ENCODE data around the gene APOO. TPM values are rescaled to one million over a fixed set of nuclear protein-coding genes. Genes with fewer than 3 reads are reported as not detected.
"Not testable (repeated sequence)": the region's sequence is repeated elsewhere in the genome, so short reads cannot be mapped to it uniquely, and the experiment has no call there.

APOO gene
- total and polyA plus RNA-seq, 7 experiments from 2014 or later, result 5.4 to 21.2 (median 13.9) TPM

DNA sequence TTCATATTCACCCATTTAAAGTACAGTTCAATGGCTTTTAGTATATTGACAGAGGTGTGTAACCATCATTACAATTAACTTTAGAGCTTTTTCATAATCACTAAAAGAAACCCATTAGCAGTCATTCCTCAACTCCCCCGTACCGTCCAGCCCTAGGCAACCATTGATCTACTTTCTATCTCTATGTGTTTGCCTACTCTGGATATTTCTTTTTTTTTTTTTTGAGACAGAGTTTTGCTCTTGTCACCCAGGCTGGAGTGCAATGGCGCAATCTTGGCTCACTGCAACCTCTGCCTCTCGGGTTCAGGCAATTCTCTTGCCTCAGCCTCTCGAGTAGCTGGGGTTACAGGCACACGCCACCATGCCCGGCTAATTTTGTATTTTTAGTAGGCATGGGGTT is 48.5 kb downstream of the APOO start:
- H3K4me3 ChIP-seq (ENCODE audit: low read length); CTCF ChIA-PET; DNase-seq; H3K4me1 Mint-ChIP-seq; intact Hi-C loops (cut with micrococcal nuclease); H3K27me3 Mint-ChIP-seq; ATAC-seq; H3K4me1 ChIP-seq (ENCODE audit: control insufficient read depth in 2 of 2, insufficient read depth in 2 of 2, low read length in 2 of 2); H3K9me3 Mint-ChIP-seq; H3K27ac Mint-ChIP-seq; H3K36me3 ChIP-seq (ENCODE audit: control insufficient read depth in 2 of 3, insufficient read depth in 3 of 3, low read length in 3 of 3); H3K9me3 ChIP-seq (ENCODE audit: control insufficient read depth in 2 of 3, low read length in 3 of 3); H3K27me3 ChIP-seq (ENCODE audit: control insufficient read depth in 2 of 2, insufficient read depth in 2 of 2, low read length in 2 of 2); H3K4me3 Mint-ChIP-seq; H3K27ac ChIP-seq (ENCODE audit: low read depth, low read length): not testable (repeated sequence)
- POLR2A ChIA-PET, result interaction anchor here (0.7 kb wide), 1 partner anchor 107 kb away, joined by 4 read pairs; no protein-coding TSS in a partner anchor
- peaks cover 0 to 16% (median 10%) of the 10 kb centered on the region in 5 donors for H3K36me3 Mint-ChIP-seq

DNA sequence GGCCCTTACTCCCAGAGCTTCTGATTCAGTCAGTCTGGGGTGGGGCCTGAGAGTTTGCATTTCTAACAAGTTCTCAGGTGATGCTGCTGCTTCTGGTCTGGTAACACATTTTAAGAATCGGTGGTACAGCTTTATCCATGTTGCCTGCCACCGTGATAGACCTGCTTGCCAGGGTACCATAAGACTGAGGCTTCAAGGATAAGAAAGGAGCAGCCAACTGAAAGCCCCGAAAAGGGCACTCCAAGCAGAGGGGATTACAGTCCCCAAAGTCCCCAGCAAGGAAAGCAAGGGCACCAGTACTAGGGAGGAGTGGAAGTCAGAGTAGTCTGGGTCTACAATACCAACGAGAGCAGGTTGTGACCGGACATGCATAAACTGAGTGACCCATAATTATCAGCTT is 49.8 kb downstream of the APOO start:
- Histone ChIP-seq H3K27ac (ENCODE audit: low read depth, low read length) (no peak overlapping the region), H3K9me3 (ENCODE audit: control insufficient read depth in 2 of 3, low read length in 3 of 3) (no peaks in the 10 kb centered on the region), H3K4me3 (ENCODE audit: low read length) (no peak overlapping the region), H3K4me1 (ENCODE audit: control insufficient read depth in 2 of 2, insufficient read depth in 2 of 2, low read length in 2 of 2) (no peaks in the 10 kb centered on the region), H3K36me3 (ENCODE audit: control insufficient read depth in 2 of 3, insufficient read depth in 3 of 3, low read length in 3 of 3) (no peaks in the 10 kb centered on the region), H3K27me3 (ENCODE audit: control insufficient read depth in 2 of 2, insufficient read depth in 2 of 2, low read length in 2 of 2) (no peaks in the 10 kb centered on the region)
- H3K4me1 Mint-ChIP-seq, result peaks cover 0 to 7% (median 0%) of the 10 kb centered on the region in 7 donors
- no peak overlapping the region for H3K4me3 Mint-ChIP-seq
- no peak for DNase-seq
- no peaks in the 10 kb centered on the region for H3K27me3 Mint-ChIP-seq
- intact Hi-C loops (cut with micrococcal nuclease), result no loop called here
- ChIA-PET CTCF (no interaction called here), POLR2A (no interaction called here)
- H3K27ac Mint-ChIP-seq, result no peak overlapping the region
- peaks cover 0 to 11% (median 4%) of the 10 kb centered on the region in 5 donors for H3K36me3 Mint-ChIP-seq
- ATAC-seq, result no peak
- H3K9me3 Mint-ChIP-seq, result peaks cover 0 to 1% (median 0%) of the 10 kb centered on the region in 11 donors

DNA sequence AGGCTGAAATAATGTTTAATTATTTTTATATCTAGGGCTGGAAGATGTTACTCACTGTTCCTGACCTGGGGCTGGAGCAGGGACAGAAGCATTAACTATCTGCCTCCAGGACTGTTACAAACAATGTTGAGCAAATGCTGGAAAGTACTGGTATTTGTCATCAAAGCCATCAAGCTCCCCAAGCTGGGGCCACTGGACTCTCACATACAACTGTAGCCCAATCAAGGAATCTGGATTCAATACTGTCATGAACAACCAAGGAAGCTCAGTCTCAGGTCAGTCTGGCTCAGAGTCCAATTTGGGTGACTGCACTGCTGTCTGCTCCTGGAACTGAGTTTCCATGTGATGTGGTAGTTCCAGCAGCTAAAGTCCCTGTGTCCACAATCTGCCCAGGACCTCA is 50.4 kb downstream of the APOO start:
- Mint-ChIP-seq H3K4me3 (no peak overlapping the region), H3K27me3 (no peaks in the 10 kb centered on the region), H3K4me1 (peaks cover 0 to 6% (median 0%) of the 10 kb centered on the region in 7 donors), H3K27ac (no peak overlapping the region), H3K9me3 (no peaks in the 10 kb centered on the region), H3K36me3 (peaks cover 0 to 14% (median 4%) of the 10 kb centered on the region in 5 donors)
- no peak for ATAC-seq
- Histone ChIP-seq H3K27ac (ENCODE audit: low read depth, low read length) (no peak overlapping the region), H3K27me3 (ENCODE audit: control insufficient read depth in 2 of 2, insufficient read depth in 2 of 2, low read length in 2 of 2) (no peaks in the 10 kb centered on the region), H3K36me3 (ENCODE audit: control insufficient read depth in 2 of 3, insufficient read depth in 3 of 3, low read length in 3 of 3) (no peaks in the 10 kb centered on the region), H3K4me1 (ENCODE audit: control insufficient read depth in 2 of 2, insufficient read depth in 2 of 2, low read length in 2 of 2) (no peaks in the 10 kb centered on the region), H3K4me3 (ENCODE audit: low read length) (no peak overlapping the region), H3K9me3 (ENCODE audit: control insufficient read depth in 2 of 3, low read length in 3 of 3) (no peaks in the 10 kb centered on the region)
- POLR2A ChIA-PET, result no interaction called here
- intact Hi-C loops (cut with micrococcal nuclease), result no loop called here
- CTCF ChIA-PET, result interaction anchor here (0.6 kb wide), 1 partner anchor 13 kb away, joined by 3 read pairs; no protein-coding TSS in a partner anchor
- no peak for DNase-seq

DNA sequence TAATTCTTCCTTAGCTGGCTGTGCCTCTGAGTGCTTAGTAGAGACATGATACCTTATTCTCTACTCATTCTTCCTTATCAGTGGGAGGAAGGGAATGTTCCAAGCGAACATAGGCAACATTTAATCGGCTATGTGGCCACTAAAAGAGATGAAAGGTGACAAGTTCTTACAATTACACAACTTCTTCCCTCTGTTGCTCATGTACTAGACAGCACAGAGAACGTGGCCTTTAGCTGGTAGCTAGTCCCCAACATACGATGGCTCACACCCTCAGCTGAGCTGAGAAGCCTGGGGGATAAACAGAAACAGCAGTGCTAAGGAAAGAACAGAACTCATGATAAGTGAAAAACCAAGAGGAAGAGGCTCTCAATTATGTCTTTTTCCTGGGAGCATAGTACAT is 52.2 kb downstream of the APOO start:
- CTCF ChIA-PET, result no interaction called here
- no peaks in the 10 kb centered on the region for H3K27me3 Mint-ChIP-seq
- no peak overlapping the region for H3K27ac ChIP-seq (ENCODE audit: low read depth, low read length)

DNA sequence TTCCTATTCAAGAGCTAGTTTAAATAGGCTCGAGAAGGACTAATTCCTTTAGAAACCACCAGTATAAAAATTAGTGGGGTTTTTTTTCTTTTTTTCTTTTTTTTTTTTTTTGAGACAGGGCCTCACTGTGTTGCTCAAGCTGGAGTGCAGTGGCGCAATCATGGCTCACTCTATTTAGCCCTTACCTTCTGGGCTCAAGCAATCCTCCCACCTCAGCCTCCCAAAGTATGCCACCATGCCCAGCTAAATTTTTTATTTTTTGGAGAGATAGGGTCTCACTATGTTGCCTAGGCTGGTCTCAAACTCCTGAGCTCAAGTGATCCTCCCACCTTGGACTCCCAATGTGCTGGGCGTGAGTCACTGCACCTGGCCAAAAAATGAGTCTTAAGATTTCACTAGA is 52.8 kb downstream of the APOO start:
- H3K27me3 Mint-ChIP-seq, result no peaks in the 10 kb centered on the region
- intact Hi-C loops (cut with micrococcal nuclease), result no loop called here
- CTCF ChIA-PET, result no interaction called here
- H3K9me3 Mint-ChIP-seq, result no peaks in the 10 kb centered on the region
- no peaks in the 10 kb centered on the region for H3K27me3 ChIP-seq (ENCODE audit: control insufficient read depth in 2 of 2, insufficient read depth in 2 of 2, low read length in 2 of 2)
- H3K36me3 Mint-ChIP-seq, result peaks cover 0 to 13% (median 4%) of the 10 kb centered on the region in 5 donors
- H3K36me3 ChIP-seq (ENCODE audit: control insufficient read depth in 2 of 3, insufficient read depth in 3 of 3, low read length in 3 of 3), result no peaks in the 10 kb centered on the region
- POLR2A ChIA-PET, result no interaction called here
- no peak overlapping the region for H3K4me3 Mint-ChIP-seq
- no peak overlapping the region for H3K4me3 ChIP-seq (ENCODE audit: low read length)
- H3K4me1 Mint-ChIP-seq, result no peaks in the 10 kb centered on the region
- H3K9me3 ChIP-seq (ENCODE audit: control insufficient read depth in 2 of 3, low read length in 3 of 3), result no peaks in the 10 kb centered on the region
- no peak overlapping the region for H3K27ac Mint-ChIP-seq
- H3K4me1 ChIP-seq (ENCODE audit: control insufficient read depth in 2 of 2, insufficient read depth in 2 of 2, low read length in 2 of 2), result no peaks in the 10 kb centered on the region
- no peak for DNase-seq
- ATAC-seq, result no peak
- no peak overlapping the region for H3K27ac ChIP-seq (ENCODE audit: low read depth, low read length)

More for the DNA sequence above, 52.2 kb downstream of the APOO start:
- Mint-ChIP-seq H3K4me1 (no peaks in the 10 kb centered on the region), H3K9me3 (no peaks in the 10 kb centered on the region), H3K27ac (no peak overlapping the region), H3K4me3 (no peak overlapping the region), H3K36me3 (peaks cover 0 to 14% (median 4%) of the 10 kb centered on the region in 5 donors)
- no peak for ATAC-seq
- Histone ChIP-seq H3K36me3 (ENCODE audit: control insufficient read depth in 2 of 3, insufficient read depth in 3 of 3, low read length in 3 of 3) (no peaks in the 10 kb centered on the region), H3K27me3 (ENCODE audit: control insufficient read depth in 2 of 2, insufficient read depth in 2 of 2, low read length in 2 of 2) (no peaks in the 10 kb centered on the region), H3K9me3 (ENCODE audit: control insufficient read depth in 2 of 3, low read length in 3 of 3) (no peaks in the 10 kb centered on the region), H3K4me3 (ENCODE audit: low read length) (no peak overlapping the region), H3K4me1 (ENCODE audit: control insufficient read depth in 2 of 2, insufficient read depth in 2 of 2, low read length in 2 of 2) (no peaks in the 10 kb centered on the region)
- POLR2A ChIA-PET, result no interaction called here
- intact Hi-C loops (cut with micrococcal nuclease), result no loop called here
- DNase-seq, result no peak

DNA sequence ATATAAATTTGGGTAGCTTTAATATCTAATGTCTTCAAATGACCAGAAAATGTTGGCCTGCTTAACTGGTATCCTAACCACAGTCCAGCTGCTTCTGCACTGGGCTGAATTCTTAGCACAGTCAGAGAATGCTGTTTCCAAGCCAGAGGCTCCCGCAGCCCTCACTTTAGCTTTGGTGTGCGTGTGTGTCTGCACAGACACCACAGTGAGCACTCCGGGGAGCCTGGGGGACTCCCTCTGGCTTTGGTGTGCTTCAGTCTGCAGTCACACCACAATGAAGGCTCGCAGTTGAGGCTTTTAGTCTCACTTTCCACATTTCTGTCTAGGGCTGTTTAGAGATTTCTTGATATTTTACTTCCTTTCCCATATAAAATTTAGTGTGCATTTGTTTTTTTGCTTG is 53.6 kb downstream of the APOO start:
- POLR2A ChIA-PET, result interaction anchor here (1.4 kb wide), 1 partner anchor 71 kb away, joined by 3 read pairs; the partner anchor contains the start of gene SAT1
- H3K27ac ChIP-seq (ENCODE audit: low read depth, low read length), result no peak overlapping the region
- Mint-ChIP-seq H3K9me3 (no peaks in the 10 kb centered on the region), H3K4me1 (no peaks in the 10 kb centered on the region), H3K36me3 (peaks cover 0 to 11% (median 6%) of the 10 kb centered on the region in 5 donors), H3K4me3 (no peak overlapping the region), H3K27me3 (no peaks in the 10 kb centered on the region), H3K27ac (no peak overlapping the region)
- intact Hi-C loops (cut with micrococcal nuclease), result no loop called here
- no peak overlapping the region for H3K4me3 ChIP-seq (ENCODE audit: low read length)
- no peaks in the 10 kb centered on the region for H3K36me3 ChIP-seq (ENCODE audit: control insufficient read depth in 2 of 3, insufficient read depth in 3 of 3, low read length in 3 of 3)
- H3K9me3 ChIP-seq (ENCODE audit: control insufficient read depth in 2 of 3, low read length in 3 of 3), result no peaks in the 10 kb centered on the region
- ATAC-seq (no peak), DNase-seq (no peak)
- H3K27me3 ChIP-seq (ENCODE audit: control insufficient read depth in 2 of 2, insufficient read depth in 2 of 2, low read length in 2 of 2), result no peaks in the 10 kb centered on the region
- CTCF ChIA-PET, result no interaction called here
- no peaks in the 10 kb centered on the region for H3K4me1 ChIP-seq (ENCODE audit: control insufficient read depth in 2 of 2, insufficient read depth in 2 of 2, low read length in 2 of 2)

DNA sequence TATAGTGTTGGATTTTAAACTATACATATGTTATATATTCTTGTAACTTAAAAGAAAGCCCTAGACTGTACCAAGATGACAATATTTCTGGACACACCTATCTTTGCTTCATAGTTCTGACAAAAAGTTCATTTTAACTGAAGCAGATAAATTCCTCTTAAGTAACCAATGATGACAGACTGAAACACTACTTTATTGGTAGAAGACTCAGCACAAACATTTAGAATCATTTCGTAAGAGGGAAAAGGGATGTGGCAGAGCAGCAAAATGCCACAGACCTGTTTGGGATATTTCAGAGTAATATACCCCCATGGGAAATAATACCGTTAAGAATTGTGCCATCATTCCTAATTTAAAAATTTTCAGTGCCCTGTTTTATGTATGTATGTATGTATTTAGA is 56.2 kb downstream of the APOO start:
- no peak overlapping the region for H3K27ac Mint-ChIP-seq
- no peak overlapping the region for H3K4me3 Mint-ChIP-seq
- ATAC-seq, result no peak
- POLR2A ChIA-PET, result no interaction called here
- H3K27me3 Mint-ChIP-seq, result no peaks in the 10 kb centered on the region
- H3K4me1 Mint-ChIP-seq, result no peaks in the 10 kb centered on the region
- Histone ChIP-seq H3K27me3 (ENCODE audit: control insufficient read depth in 2 of 2, insufficient read depth in 2 of 2, low read length in 2 of 2) (no peaks in the 10 kb centered on the region), H3K4me3 (ENCODE audit: low read length) (no peak overlapping the region), H3K27ac (ENCODE audit: low read depth, low read length) (no peak overlapping the region), H3K4me1 (ENCODE audit: control insufficient read depth in 2 of 2, insufficient read depth in 2 of 2, low read length in 2 of 2) (no peaks in the 10 kb centered on the region), H3K36me3 (ENCODE audit: control insufficient read depth in 2 of 3, insufficient read depth in 3 of 3, low read length in 3 of 3) (no peaks in the 10 kb centered on the region), H3K9me3 (ENCODE audit: control insufficient read depth in 2 of 3, low read length in 3 of 3) (no peaks in the 10 kb centered on the region)
- CTCF ChIA-PET, result no interaction called here
- H3K9me3 Mint-ChIP-seq, result no peaks in the 10 kb centered on the region
- peaks cover 0 to 8% (median 5%) of the 10 kb centered on the region in 5 donors for H3K36me3 Mint-ChIP-seq
- no peak for DNase-seq
- intact Hi-C loops (cut with micrococcal nuclease), result no loop called here
